Caco-2 (cell line): ENCODE results near the gene MIA2. TPM values are rescaled to one million over a fixed set of nuclear protein-coding genes. Genes with fewer than 3 reads are reported as not detected.

Experiments used
- BruUV-seq: library from RNA; stranded (reverse); fragments of 400-500 nt; replicated peaks from 2 replicates; lab custom pipeline; 2021; lab: Mats Ljungman, UMichigan
- CTCF ChIA-PET: fragments of 300-600 bp; sonication (Branson Sonifier 250); formaldehyde crosslinking; loops from one replicate; lab custom pipeline; 2022; ENCODE audit warnings: antibody characterized with exemption; lab: Charles Lee
- POLR2A ChIA-PET: fragments of 300-600 bp; sonication (Branson Sonifier 250); formaldehyde crosslinking; loops from one replicate; lab custom pipeline; 2022; ENCODE audit warnings: antibody characterized with exemption; lab: Charles Lee
- DNase-seq, 2 experiments: peaks; one replicate each; pipeline versions ENCODE4 v3.0.0 to v3.0.0-alpha.2; 2020 to 2022
- H3K27me3 ChIP-seq: replicated peaks from 2 replicates; pipeline ENCODE4 v1.6.0; 2011; ENCODE audit warnings: low read length; ENCODE audit not compliant: control insufficient read depth, insufficient read depth
- H3K36me3 ChIP-seq: 2 replicates; pipeline ENCODE4 v1.5.1; 2011; ENCODE audit warnings: low read length; ENCODE audit not compliant: control insufficient read depth, insufficient read depth
- H3K4me1 ChIP-seq: fragments of 250-450 bp; sonication (Bioruptor Pico); 2 replicates; pipeline ENCODE4 v1.5.1; 2020; ENCODE audit warnings: mild to moderate bottlenecking
- H3K4me3 ChIP-seq: 2 replicates; pipeline ENCODE4 v1.5.1; 2011; ENCODE audit warnings: low read depth, mild to moderate bottlenecking, control low read depth, low read length
- H3K9me3 ChIP-seq: fragments of 250-450 bp; sonication (Bioruptor Pico); 2 replicates; pipeline ENCODE4 v1.5.1; 2020; ENCODE audit warnings: mild to moderate bottlenecking, moderate library complexity
- H3K27ac Mint-ChIP-seq: one replicate; pipeline ENCODE4 v1.8.0; 2022; ENCODE audit warnings: mixed read lengths; ENCODE audit not compliant: unreplicated experiment
- H3K27me3 Mint-ChIP-seq: one replicate; pipeline ENCODE4 v1.8.0; 2022; ENCODE audit warnings: mixed read lengths; ENCODE audit not compliant: insufficient read depth, unreplicated experiment
- H3K36me3 Mint-ChIP-seq: one replicate; pipeline ENCODE4 v1.8.0; 2022; ENCODE audit warnings: mild to moderate bottlenecking, mixed read lengths; ENCODE audit not compliant: insufficient read depth, unreplicated experiment
- H3K4me1 Mint-ChIP-seq: one replicate; pipeline ENCODE4 v1.8.0; 2022; ENCODE audit warnings: low read depth, mixed read lengths; ENCODE audit not compliant: unreplicated experiment
- H3K4me3 Mint-ChIP-seq: one replicate; pipeline ENCODE4 v1.8.0; 2022; ENCODE audit warnings: mild to moderate bottlenecking, moderate library complexity, mixed read lengths; ENCODE audit not compliant: unreplicated experiment
- H3K9me3 Mint-ChIP-seq: one replicate; pipeline ENCODE4 v1.8.0; 2022; ENCODE audit warnings: mixed read lengths; ENCODE audit not compliant: unreplicated experiment
- intact Hi-C: fragments of 100-400 bp; cut with micrococcal nuclease; formaldehyde crosslinking; loops from one replicate; pipeline ENCODE4 v1.10.0; 2022; ENCODE audit not compliant: unreplicated experiment
- total RNA-seq: library from RNA; stranded (reverse); gene quantifications from 2 replicates; pipeline ENCODE4 v1.2.3, GENCODE V29; 2022
- TF ChIP-seq, protein P1 (sequence below), 2 experiments: fragments of 200-600 bp in 1 of 2; IDR thresholded peaks; 1 replicate in 1 of 2; 2 replicates in 1 of 2; pipeline versions ENCODE4 v1.5.1 to v1.8.0; 2011 to 2022; ENCODE audit warnings: antibody characterized with exemption in 1 of 2, control low read depth in 1 of 2, inconsistent platforms in 1 of 2, low read depth in 1 of 2, low read length in 1 of 2, mild to moderate bottlenecking in 1 of 2, moderate library complexity in 1 of 2; ENCODE audit not compliant: insufficient read depth in 1 of 2, severe bottlenecking in 1 of 2, unreplicated experiment in 1 of 2

MIA2 gene
- total RNA-seq, 1 experiment from 2014 or later = 71.5 TPM

- BruUV-seq = no TSS peak
- H3K4me1 ChIP-seq = no peaks in the 10 kb centered on the region
- ChIA-PET CTCF (no interaction called here), POLR2A (no interaction called here)
- DNase-seq = no peak
- Mint-ChIP-seq H3K4me3 (no peak overlapping the region), H3K9me3 (no peaks in the 10 kb centered on the region), H3K4me1 (no peaks in the 10 kb centered on the region), H3K27me3 (no peaks in the 10 kb centered on the region), H3K36me3 (peaks cover 23% of the 10 kb centered on the region), H3K27ac (no peak overlapping the region)
- TF ChIP-seq, protein P1, sequence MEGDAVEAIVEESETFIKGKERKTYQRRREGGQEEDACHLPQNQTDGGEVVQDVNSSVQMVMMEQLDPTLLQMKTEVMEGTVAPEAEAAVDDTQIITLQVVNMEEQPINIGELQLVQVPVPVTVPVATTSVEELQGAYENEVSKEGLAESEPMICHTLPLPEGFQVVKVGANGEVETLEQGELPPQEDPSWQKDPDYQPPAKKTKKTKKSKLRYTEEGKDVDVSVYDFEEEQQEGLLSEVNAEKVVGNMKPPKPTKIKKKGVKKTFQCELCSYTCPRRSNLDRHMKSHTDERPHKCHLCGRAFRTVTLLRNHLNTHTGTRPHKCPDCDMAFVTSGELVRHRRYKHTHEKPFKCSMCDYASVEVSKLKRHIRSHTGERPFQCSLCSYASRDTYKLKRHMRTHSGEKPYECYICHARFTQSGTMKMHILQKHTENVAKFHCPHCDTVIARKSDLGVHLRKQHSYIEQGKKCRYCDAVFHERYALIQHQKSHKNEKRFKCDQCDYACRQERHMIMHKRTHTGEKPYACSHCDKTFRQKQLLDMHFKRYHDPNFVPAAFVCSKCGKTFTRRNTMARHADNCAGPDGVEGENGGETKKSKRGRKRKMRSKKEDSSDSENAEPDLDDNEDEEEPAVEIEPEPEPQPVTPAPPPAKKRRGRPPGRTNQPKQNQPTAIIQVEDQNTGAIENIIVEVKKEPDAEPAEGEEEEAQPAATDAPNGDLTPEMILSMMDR (IDR thresholded peaks at IDR 0.05; ENCODE audit: insufficient read depth in 1 of 2, low read depth in 1 of 2, low read length in 1 of 2, severe bottlenecking in 1 of 2, unreplicated experiment in 1 of 2) = no peak
- no peak overlapping the region for H3K4me3 ChIP-seq
- no peaks in the 10 kb centered on the region for H3K27me3 ChIP-seq
- H3K36me3 ChIP-seq = no peaks in the 10 kb centered on the region
- intact Hi-C loops = no loop called here
- no peaks in the 10 kb centered on the region for H3K9me3 ChIP-seq
These were observed 76.3 kb downstream of the MIA2 start for GRCh38 chr14:39310051-39310450.

GRCh38 chr14:39315859-39316444, 82.2 kb downstream of the MIA2 start:
- Mint-ChIP-seq H3K4me1 (no peaks in the 10 kb centered on the region), H3K36me3 (peaks cover 27% of the 10 kb centered on the region), H3K27ac (no peak overlapping the region), H3K9me3 (no peaks in the 10 kb centered on the region), H3K27me3 (no peaks in the 10 kb centered on the region), H3K4me3 (no peak overlapping the region)
- intact Hi-C loops = no loop called here
- ChIA-PET CTCF (no interaction called here), POLR2A (interaction anchor here (0.7 kb wide), 1 partner anchor 17 kb away, joined by 3 read pairs; no protein-coding TSS in a partner anchor)
- TF ChIP-seq, protein P1 (IDR thresholded peaks at IDR 0.05; ENCODE audit: insufficient read depth in 1 of 2, low read depth in 1 of 2, low read length in 1 of 2, severe bottlenecking in 1 of 2, unreplicated experiment in 1 of 2) = no peak
- Histone ChIP-seq H3K9me3 (no peaks in the 10 kb centered on the region), H3K27me3 (no peaks in the 10 kb centered on the region), H3K4me1 (no peaks in the 10 kb centered on the region), H3K36me3 (no peaks in the 10 kb centered on the region), H3K4me3 (no peak overlapping the region)
- BruUV-seq = no TSS peak
- DNase-seq = no peak

DNA sequence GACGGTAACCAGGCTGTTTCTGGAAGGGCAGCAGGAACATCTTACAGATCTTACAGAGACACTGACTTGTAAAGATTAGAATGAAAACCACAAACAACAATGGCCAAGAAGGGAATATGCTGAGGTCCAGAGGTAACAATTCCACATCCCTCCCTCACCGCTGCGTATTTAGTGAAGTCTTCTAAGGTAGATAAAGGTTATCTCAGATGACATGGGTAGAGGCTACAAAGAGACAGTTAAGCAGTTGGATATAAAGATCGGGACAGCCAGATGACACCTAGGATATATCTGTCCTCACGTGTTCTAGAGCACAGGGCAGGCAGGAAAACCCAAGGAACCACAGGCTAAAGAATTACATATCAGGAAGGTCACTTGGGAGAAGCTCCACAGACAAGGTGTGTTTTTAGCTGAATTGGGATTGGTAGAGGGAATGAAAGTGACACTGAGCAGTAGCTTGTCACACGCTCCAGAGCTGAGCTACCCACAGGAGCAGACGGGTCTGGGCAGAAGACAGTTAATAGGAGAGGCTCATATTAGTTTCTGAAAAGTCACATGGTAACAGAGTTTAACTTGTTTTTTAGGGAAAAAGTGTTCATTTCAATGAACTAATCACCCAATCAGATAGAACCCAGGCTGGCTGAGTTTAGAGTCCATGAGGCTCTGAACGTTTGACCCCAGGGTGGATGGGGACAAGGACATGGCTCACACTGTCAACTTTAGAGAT, 83.3 kb downstream of the MIA2 start:
- Mint-ChIP-seq H3K27ac (no peak overlapping the region), H3K4me3 (no peak overlapping the region), H3K9me3 (no peaks in the 10 kb centered on the region), H3K4me1 (no peaks in the 10 kb centered on the region), H3K27me3 (no peaks in the 10 kb centered on the region), H3K36me3 (peaks cover 27% of the 10 kb centered on the region)
- H3K4me1 ChIP-seq = no peaks in the 10 kb centered on the region
- H3K4me3 ChIP-seq = no peak overlapping the region
- POLR2A ChIA-PET = interaction anchor here (0.6 kb wide), 1 partner anchor 124 kb away, joined by 5 read pairs; no protein-coding TSS in a partner anchor
- no peaks in the 10 kb centered on the region for H3K27me3 ChIP-seq
- CTCF ChIA-PET = no interaction called here
- H3K36me3 ChIP-seq = no peaks in the 10 kb centered on the region
- no peaks in the 10 kb centered on the region for H3K9me3 ChIP-seq
- TF ChIP-seq, protein P1 (IDR thresholded peaks at IDR 0.05; ENCODE audit: insufficient read depth in 1 of 2, low read depth in 1 of 2, low read length in 1 of 2, severe bottlenecking in 1 of 2, unreplicated experiment in 1 of 2) = no peak
- intact Hi-C loops = no loop called here
- no peak for DNase-seq
- BruUV-seq = no TSS peak
